Eye (tissue), 1 donor: Measurements from ENCODE around the gene CDR2L.
A peak's percentile ranks its signal among the peaks of the same experiment; 100 is the strongest.
"Not testable (repeated sequence)": the region's sequence is repeated elsewhere in the genome, so short reads cannot be mapped to it uniquely, and the experiment has no call there.

ENCODE experiments used
- DNase-seq: peaks from one replicate; pipeline ENCODE4 v3.0.0-alpha.2; 2015

CDR2L gene

GRCh38 chr17:75012346-75013091 is 25.1 kb downstream of the CDR2L start, which contains the start of gene MRPL58:
Gene MRPL58, plus strand, starts transcription at chr17:75012670. Its CDS starts 17 bp downstream, at chr17:75012687.
- DNase-seq: peak; percentile 94

GRCh38 chr17:75013092-75013559 is 25.7 kb downstream of the CDR2L start:
- DNase-seq: no peak

- DNase-seq: no peak
Measured at GRCh38 chr17:75019146-75019545, 31.7 kb downstream of the CDR2L start.

GRCh38 chr17:75019710-75020109 is 32.3 kb downstream of the CDR2L start:
- no peak for DNase-seq

- DNase-seq: no peak
Measured at GRCh38 chr17:75020331-75021110, 33.1 kb downstream of the CDR2L start.

- DNase-seq: no peak
Measured at GRCh38 chr17:75024686-75025397, 37.4 kb downstream of the CDR2L start.

- DNase-seq: not testable (repeated sequence)
Measured at GRCh38 chr17:75025398-75025734, 37.9 kb downstream of the CDR2L start.

GRCh38 chr17:75026650-75027049 is 39.2 kb downstream of the CDR2L start:
- not testable (repeated sequence) for DNase-seq

GRCh38 chr17:75030161-75030560 is 42.7 kb downstream of the CDR2L start:
- no peak for DNase-seq

- DNase-seq: peak; percentile 82
Measured at GRCh38 chr17:75031972-75032719, 44.7 kb downstream of the CDR2L start.

GRCh38 chr17:75032720-75033280 is 45.4 kb downstream of the CDR2L start:
- DNase-seq: peak; percentile 37

GRCh38 chr17:75033346-75034235 is 46.2 kb downstream of the CDR2L start:
- DNase-seq: peak; percentile 100

GRCh38 chr17:75034236-75034908 is 46.9 kb downstream of the CDR2L start:
- peak; percentile 97 for DNase-seq

GRCh38 chr17:75036643-75037268 is 49.3 kb downstream of the CDR2L start:
- peak; percentile 54 for DNase-seq

- no peak for DNase-seq
Measured at GRCh38 chr17:75039238-75039637, 51.8 kb downstream of the CDR2L start.

- DNase-seq: no peak
Measured at GRCh38 chr17:75041656-75042280, 54.3 kb downstream of the CDR2L start.

GRCh38 chr17:75043789-75044188 is 56.4 kb downstream of the CDR2L start:
- DNase-seq: not testable (repeated sequence)

- no peak for DNase-seq
Measured at GRCh38 chr17:75044716-75045115, 57.3 kb downstream of the CDR2L start.

- DNase-seq: not testable (repeated sequence)
Measured at GRCh38 chr17:75045946-75046406, 58.5 kb downstream of the CDR2L start.
